GM12864 (cell line): Measurements from ENCODE around the gene TBC1D9.

ENCODE experiments used
- DNase-seq: peaks from one replicate; pipeline ENCODE4 v3.0.0-alpha.2; 2011; ENCODE audit warnings: low read depth
- H3K4me3 ChIP-seq: 2 replicates; pipeline ENCODE4 v1.5.1; 2011; ENCODE audit warnings: mild to moderate bottlenecking, low read depth, low read length, control low read depth
- TF ChIP-seq, protein P1 (sequence below): IDR thresholded peaks from 2 replicates; pipeline ENCODE4 v1.5.1; 2011; ENCODE audit warnings: low read depth, mild to moderate bottlenecking, moderate library complexity, low read length, control low read depth, inconsistent platforms; ENCODE audit errors: missing control alignments

TBC1D9 gene

DNA sequence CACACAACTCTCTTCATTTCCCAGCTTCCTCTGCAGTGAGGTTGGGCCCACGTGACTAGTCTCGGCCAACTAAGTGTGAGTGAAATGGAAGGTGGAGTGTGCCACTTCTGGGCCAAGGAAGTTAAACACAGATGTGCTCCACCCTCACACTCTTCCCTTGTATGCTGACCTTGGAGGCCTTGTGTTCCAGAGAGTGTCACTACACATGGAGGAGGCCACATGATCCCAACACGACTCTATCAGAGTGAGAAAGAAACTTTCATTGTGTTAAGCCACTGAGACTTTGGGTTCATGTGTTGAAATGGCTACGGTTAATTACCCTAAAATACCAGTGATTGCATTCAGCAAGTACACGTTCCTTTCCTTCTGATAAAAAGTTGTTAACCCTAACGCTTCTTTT lies 55.1 kb downstream of the TBC1D9 start:
- TF ChIP-seq, protein P1, sequence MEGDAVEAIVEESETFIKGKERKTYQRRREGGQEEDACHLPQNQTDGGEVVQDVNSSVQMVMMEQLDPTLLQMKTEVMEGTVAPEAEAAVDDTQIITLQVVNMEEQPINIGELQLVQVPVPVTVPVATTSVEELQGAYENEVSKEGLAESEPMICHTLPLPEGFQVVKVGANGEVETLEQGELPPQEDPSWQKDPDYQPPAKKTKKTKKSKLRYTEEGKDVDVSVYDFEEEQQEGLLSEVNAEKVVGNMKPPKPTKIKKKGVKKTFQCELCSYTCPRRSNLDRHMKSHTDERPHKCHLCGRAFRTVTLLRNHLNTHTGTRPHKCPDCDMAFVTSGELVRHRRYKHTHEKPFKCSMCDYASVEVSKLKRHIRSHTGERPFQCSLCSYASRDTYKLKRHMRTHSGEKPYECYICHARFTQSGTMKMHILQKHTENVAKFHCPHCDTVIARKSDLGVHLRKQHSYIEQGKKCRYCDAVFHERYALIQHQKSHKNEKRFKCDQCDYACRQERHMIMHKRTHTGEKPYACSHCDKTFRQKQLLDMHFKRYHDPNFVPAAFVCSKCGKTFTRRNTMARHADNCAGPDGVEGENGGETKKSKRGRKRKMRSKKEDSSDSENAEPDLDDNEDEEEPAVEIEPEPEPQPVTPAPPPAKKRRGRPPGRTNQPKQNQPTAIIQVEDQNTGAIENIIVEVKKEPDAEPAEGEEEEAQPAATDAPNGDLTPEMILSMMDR, result no peak
- H3K4me3 ChIP-seq, result no peak overlapping the region
- DNase-seq, result no peak

DNA sequence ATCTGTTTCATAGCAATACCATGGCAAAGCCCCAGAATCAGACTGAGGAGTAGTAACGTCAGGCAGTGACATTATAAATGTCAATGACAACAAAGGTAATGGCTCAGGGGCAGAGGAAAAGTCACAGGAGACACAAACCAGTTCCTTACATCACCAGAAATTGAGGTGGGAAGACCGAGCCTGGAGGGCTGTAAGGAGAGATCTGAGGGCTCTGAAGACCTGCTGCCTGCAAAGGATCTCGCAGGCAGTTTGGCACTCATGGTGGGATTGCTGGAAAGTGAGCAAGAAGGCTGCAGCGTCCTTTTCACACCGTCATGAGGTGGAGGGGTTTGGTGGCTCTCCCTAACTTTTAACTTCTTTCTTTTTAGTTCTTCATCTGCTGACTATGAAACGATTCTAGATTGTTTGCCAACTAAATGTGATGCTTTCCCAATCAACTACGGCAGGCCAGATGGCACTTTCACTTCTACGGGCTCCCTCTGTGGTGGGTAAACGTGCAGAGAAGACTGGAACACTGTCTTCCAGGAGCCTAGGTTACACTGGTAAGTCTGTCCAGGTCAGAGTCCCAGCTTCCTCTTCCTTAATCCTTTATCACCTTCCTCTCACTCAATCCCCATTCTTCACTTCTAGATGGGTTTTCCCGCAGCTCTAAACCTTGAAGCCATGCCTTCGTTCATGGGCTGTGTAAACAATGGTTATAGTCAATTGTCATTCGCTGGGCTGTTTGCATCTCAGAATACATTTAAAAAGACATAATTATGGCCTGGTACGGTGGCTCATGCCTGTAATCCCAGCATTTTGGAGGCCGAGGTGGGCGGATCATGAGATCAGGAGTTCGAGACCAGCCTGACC lies 58.2 kb downstream of the TBC1D9 start:
- TF ChIP-seq, protein P1, result no peak
- no peak for DNase-seq
- no peak overlapping the region for H3K4me3 ChIP-seq

DNA sequence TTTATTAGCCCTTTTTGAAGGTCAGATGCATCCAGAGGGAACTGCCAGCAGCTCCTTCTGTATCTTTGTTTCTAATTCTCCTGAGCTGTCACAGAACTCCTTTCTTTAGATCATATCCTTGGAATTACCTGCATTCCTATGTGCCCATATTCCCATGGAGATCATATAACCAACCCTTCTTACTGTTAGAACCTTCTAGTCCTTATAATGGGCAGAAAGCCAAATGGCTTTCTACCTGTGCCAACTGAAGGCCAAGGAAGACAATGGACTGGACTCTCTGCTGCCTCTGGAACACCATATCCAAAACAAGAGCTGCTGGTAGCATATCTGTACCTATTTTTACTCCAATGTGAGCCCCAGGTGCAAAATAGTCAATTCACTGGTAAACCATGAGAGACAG lies 60.7 kb downstream of the TBC1D9 start:
- TF ChIP-seq, protein P1, result no peak
- DNase-seq, result no peak
- no peak overlapping the region for H3K4me3 ChIP-seq

DNA sequence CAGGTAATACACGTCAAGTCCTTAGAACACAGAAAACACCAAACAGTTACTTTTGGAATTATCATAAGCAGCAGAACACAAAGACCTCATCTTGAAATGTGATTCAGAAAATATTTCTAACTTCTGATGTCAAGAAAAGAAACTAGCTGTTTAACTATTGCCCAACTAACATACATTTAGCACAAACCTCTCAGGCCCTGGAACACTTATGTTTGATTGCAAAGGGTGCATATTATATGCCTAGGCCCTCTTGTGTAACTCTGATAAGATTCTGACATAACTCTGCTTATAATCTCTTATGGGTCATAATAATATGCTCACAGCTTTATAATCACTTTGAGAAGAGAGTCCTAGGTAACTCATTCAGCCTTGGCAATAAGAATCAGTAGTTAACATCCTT lies 62.6 kb downstream of the TBC1D9 start:
- no peak overlapping the region for H3K4me3 ChIP-seq
- DNase-seq, result no peak
- TF ChIP-seq, protein P1, result no peak

DNA sequence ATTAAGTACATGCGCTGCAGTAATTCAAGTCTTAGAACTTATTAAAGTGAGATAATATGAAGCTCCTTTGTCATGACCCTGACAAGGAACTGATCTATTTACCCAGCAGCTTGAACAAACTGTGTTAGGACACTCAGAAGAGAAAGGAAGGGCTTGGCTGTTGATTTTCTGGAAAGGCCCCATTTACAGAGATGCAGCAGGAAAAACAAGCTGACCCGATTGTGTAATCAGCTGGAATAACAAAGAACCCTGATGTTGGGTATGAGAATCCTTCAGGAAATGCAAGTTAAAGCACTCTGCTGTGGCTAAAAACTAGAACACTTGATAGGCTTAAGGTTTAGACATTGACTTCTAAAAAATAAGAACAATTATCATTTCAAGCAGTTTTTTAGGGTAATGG lies 64.8 kb downstream of the TBC1D9 start:
- DNase-seq, result no peak
- no peak overlapping the region for H3K4me3 ChIP-seq
- TF ChIP-seq, protein P1, result no peak

DNA sequence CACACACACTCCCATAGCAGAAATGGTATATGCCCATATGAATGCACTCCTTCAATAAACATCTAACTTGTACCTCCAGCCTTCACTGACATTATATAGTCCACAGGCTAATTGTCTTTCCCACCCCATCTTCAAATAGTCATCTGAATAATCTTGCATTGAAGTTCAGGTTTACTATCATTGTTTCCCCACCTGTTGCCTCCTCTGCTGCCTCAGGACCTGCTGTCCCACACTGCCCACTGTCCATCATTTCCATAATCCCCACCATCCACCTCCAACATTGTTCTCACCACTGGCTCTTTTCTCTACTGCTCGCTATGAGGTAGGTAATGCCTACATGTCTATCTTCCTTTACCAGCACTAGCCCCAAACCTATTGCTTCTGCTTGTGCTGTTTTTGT lies 66.1 kb downstream of the TBC1D9 start:
- TF ChIP-seq, protein P1, result no peak
- DNase-seq, result no peak
- no peak overlapping the region for H3K4me3 ChIP-seq

DNA sequence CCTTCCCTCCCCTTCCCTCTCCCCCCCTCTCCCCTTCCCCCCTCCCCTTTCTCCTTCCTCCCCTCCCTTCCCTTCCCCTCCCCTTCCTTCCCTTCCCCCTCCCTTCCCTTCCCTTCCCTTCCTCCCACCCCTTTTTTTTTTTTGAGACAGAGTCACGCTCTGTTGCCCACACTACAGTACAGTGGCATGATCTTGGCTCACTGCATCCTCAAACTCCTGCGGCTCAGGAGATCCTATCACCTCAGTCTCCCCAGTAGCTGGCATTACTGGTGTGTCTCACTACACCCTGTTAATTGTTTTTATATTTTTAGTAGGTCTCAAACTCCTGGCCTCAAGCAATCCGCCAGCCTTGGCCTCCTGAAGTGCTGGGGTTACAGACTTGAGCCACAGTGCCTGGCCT lies 66.6 kb downstream of the TBC1D9 start:
- no peak for DNase-seq

More for the DNA sequence above, 66.6 kb downstream of the TBC1D9 start:
- TF ChIP-seq, protein P1, result no peak
- no peak overlapping the region for H3K4me3 ChIP-seq
